ENCODE results near the gene DNAL4. TPM values are rescaled to one million over a fixed set of nuclear protein-coding genes. Genes with fewer than 3 reads are reported as not detected.

The DNAL4 gene
- total RNA-seq, 1 donor from 2014 or later: 14.7 TPM

GRCh38 chr22:38750638-38751037 lies 43.3 kb downstream of the DNAL4 start:
- no peak for DNase-seq (ENCODE audit: extremely low spot score in 2 of 2)
- H3K4me1 ChIP-seq: peaks cover 53% of the 10 kb centered on the region
- intact Hi-C loops (cut with DNase I): loop anchor here (5.0 kb wide), 1 partner anchor 43 kb away; the partner anchor contains the start of gene GTPBP1

GRCh38 chr22:38750104-38750503 lies 43.8 kb downstream of the DNAL4 start:
- Histone ChIP-seq H3K36me3 (peaks cover 5 to 70% of the 10 kb centered on the region in 2 donors), H3K4me1 (peaks cover 53% of the 10 kb centered on the region)
- no peak for DNase-seq (ENCODE audit: extremely low spot score in 2 of 2)

More at GRCh38 chr22:38750638-38751037, 43.3 kb downstream of the DNAL4 start:
- Histone ChIP-seq H3K4me3 (no peak overlapping the region), H3K27me3 (no peaks in the 10 kb centered on the region), H3K36me3 (peaks cover 5 to 64% of the 10 kb centered on the region in 2 donors), H3K9me3 (no peaks in the 10 kb centered on the region), H3K27ac (no peak overlapping the region)
- TF ChIP-seq CTCF (IDR thresholded peaks at IDR 0.05): no peak
- TF ChIP-seq POLR2AphosphoS5 (IDR thresholded peaks at IDR 0.05; ENCODE audit: insufficient read depth in 1 of 2, low read depth in 1 of 2): no peak
- TF ChIP-seq POLR2A (IDR thresholded peaks at IDR 0.05): no peak

GRCh38 chr22:38748487-38749136 lies 45.3 kb downstream of the DNAL4 start:
- intact Hi-C loops (cut with DNase I): no loop called here

More at GRCh38 chr22:38750104-38750503, 43.8 kb downstream of the DNAL4 start:
- Histone ChIP-seq H3K27ac (no peak overlapping the region), H3K9me3 (no peaks in the 10 kb centered on the region), H3K27me3 (no peaks in the 10 kb centered on the region), H3K4me3 (no peak overlapping the region)
- TF ChIP-seq CTCF (IDR thresholded peaks at IDR 0.05): no peak
- no peak for TF ChIP-seq POLR2AphosphoS5 (IDR thresholded peaks at IDR 0.05; ENCODE audit: insufficient read depth in 1 of 2, low read depth in 1 of 2)
- TF ChIP-seq POLR2A (IDR thresholded peaks at IDR 0.05): no peak
- intact Hi-C loops (cut with DNase I): loop anchor here (5.0 kb wide), 1 partner anchor 43 kb away; the partner anchor contains the start of gene GTPBP1

GRCh38 chr22:38745676-38746460 lies 48.1 kb downstream of the DNAL4 start:
- H3K9me3 ChIP-seq: no peaks in the 10 kb centered on the region
- intact Hi-C loops (cut with DNase I): no loop called here
- no peak for DNase-seq (ENCODE audit: extremely low spot score in 2 of 2)
- no peak overlapping the region for H3K4me3 ChIP-seq
- H3K27me3 ChIP-seq: no peaks in the 10 kb centered on the region
- H3K27ac ChIP-seq: no peak overlapping the region
- TF ChIP-seq CTCF (IDR thresholded peaks at IDR 0.05): no peak
- no peak for TF ChIP-seq POLR2A (IDR thresholded peaks at IDR 0.05)
- no peak for TF ChIP-seq POLR2AphosphoS5 (IDR thresholded peaks at IDR 0.05; ENCODE audit: insufficient read depth in 1 of 2, low read depth in 1 of 2)
- H3K36me3 ChIP-seq: peaks cover 16 to 93% of the 10 kb centered on the region in 2 donors
- H3K4me1 ChIP-seq: peaks cover 13% of the 10 kb centered on the region

More at GRCh38 chr22:38748487-38749136, 45.3 kb downstream of the DNAL4 start:
- H3K9me3 ChIP-seq: no peaks in the 10 kb centered on the region
- no peaks in the 10 kb centered on the region for H3K27me3 ChIP-seq
- H3K27ac ChIP-seq: no peak overlapping the region
- H3K4me1 ChIP-seq: peaks cover 40% of the 10 kb centered on the region
- DNase-seq (ENCODE audit: extremely low spot score in 2 of 2): no peak
- peaks cover 12 to 84% of the 10 kb centered on the region in 2 donors for H3K36me3 ChIP-seq
- H3K4me3 ChIP-seq: no peak overlapping the region
- TF ChIP-seq POLR2A (IDR thresholded peaks at IDR 0.05): no peak
- peak in 1 of 2 donors; percentile 9 for TF ChIP-seq POLR2AphosphoS5 (IDR thresholded peaks at IDR 0.05; ENCODE audit: insufficient read depth in 1 of 2, low read depth in 1 of 2)

- H3K4me3 ChIP-seq: no peak overlapping the region
- TF ChIP-seq POLR2A (IDR thresholded peaks at IDR 0.05) (no peak), POLR2AphosphoS5 (IDR thresholded peaks at IDR 0.05; ENCODE audit: insufficient read depth in 1 of 2, low read depth in 1 of 2) (no peak), CTCF (IDR thresholded peaks at IDR 0.05) (no peak)
- no peak overlapping the region for H3K27ac ChIP-seq
- intact Hi-C loops (cut with DNase I): no loop called here
- no peak for DNase-seq (ENCODE audit: extremely low spot score in 2 of 2)
- no peaks in the 10 kb centered on the region for H3K9me3 ChIP-seq
- peaks cover 11 to 93% of the 10 kb centered on the region in 2 donors for H3K36me3 ChIP-seq
- H3K27me3 ChIP-seq: no peaks in the 10 kb centered on the region
- H3K4me1 ChIP-seq: peaks cover 8% of the 10 kb centered on the region
Observed at GRCh38 chr22:38744981-38745380, 49.0 kb downstream of the DNAL4 start.

All from vagina (tissue), 2 donors.